Epithelial cell of esophagus (primary cell): ENCODE data around the gene PTPRN2.
"Not testable (repeated sequence)": the region's sequence is repeated elsewhere in the genome, so short reads cannot be mapped to it uniquely, and the experiment has no call there.

ENCODE experiments used
- DNase-seq: peaks from one replicate; pipeline ENCODE4 v3.0.0; 2010; ENCODE audit warnings: low read depth
- H3K4me3 ChIP-seq: 2 replicates; pipeline ENCODE4 v1.5.1; 2011; ENCODE audit warnings: mild to moderate bottlenecking, low read length, control low read depth
- CTCF ChIP-seq: IDR thresholded peaks from 2 replicates; pipeline ENCODE4 v1.5.1; 2011; ENCODE audit warnings: low read depth, mild to moderate bottlenecking, low read length, control low read depth, inconsistent platforms; ENCODE audit not compliant: insufficient read depth; ENCODE audit errors: missing control alignments

The PTPRN2 gene

GRCh38 chr7:157780312-157780711, 807.3 kb downstream of the PTPRN2 start:
- no peak for DNase-seq
- no peak for TF ChIP-seq CTCF
- H3K4me3 ChIP-seq, result no peak overlapping the region

GRCh38 chr7:157779206-157779605, 808.4 kb downstream of the PTPRN2 start:
- no peak for TF ChIP-seq CTCF
- no peak for DNase-seq
- H3K4me3 ChIP-seq, result no peak overlapping the region

- not testable (repeated sequence) for DNase-seq
Measured at GRCh38 chr7:157777194-157777762, 810.3 kb downstream of the PTPRN2 start.

GRCh38 chr7:157775560-157776332, 811.9 kb downstream of the PTPRN2 start:
- no peak for DNase-seq
- H3K4me3 ChIP-seq, result no peak overlapping the region
- no peak for TF ChIP-seq CTCF

More at GRCh38 chr7:157777194-157777762, 810.3 kb downstream of the PTPRN2 start:
- H3K4me3 ChIP-seq, result not testable (repeated sequence)

GRCh38 chr7:157775021-157775559, 812.5 kb downstream of the PTPRN2 start:
- DNase-seq, result no peak
- TF ChIP-seq CTCF, result no peak

GRCh38 chr7:157774495-157774894, 813.1 kb downstream of the PTPRN2 start:
- no peak for DNase-seq
- TF ChIP-seq CTCF, result no peak
- H3K4me3 ChIP-seq, result no peak overlapping the region

More at GRCh38 chr7:157775021-157775559, 812.5 kb downstream of the PTPRN2 start:
- no peak overlapping the region for H3K4me3 ChIP-seq

- no peak for TF ChIP-seq CTCF
- no peak for DNase-seq
- no peak overlapping the region for H3K4me3 ChIP-seq
Measured at GRCh38 chr7:157773361-157773760, 814.3 kb downstream of the PTPRN2 start.
